GM12878 (cell line): ENCODE measurements around the gene VEGFA. TPM values are rescaled to one million over a fixed set of nuclear protein-coding genes. Genes with fewer than 3 reads are reported as not detected.

ENCODE experiments used
- ATAC-seq: fragments of 200-7000 bp; cut with Tn5 transposase; 3 replicates; pipeline ENCODE4 v1.9.1; 2020; ENCODE audit warnings: mild to moderate bottlenecking, moderate library complexity
- BruUV-seq: library from RNA; stranded (reverse); fragments of 400-500 nt; replicated peaks from 2 replicates; lab custom pipeline; 2021; lab: Mats Ljungman, UMichigan
- CTCF ChIA-PET: fragments of 300-600 bp; sonication (Branson Sonifier 250); formaldehyde crosslinking; extraction: SDS; loops from one replicate; lab custom pipeline; 2021; ENCODE audit warnings: inconsistent platforms; lab: Yijun Ruan, JAX
- POLR2A ChIA-PET: fragments of 350-600 bp; formaldehyde crosslinking; extraction: SDS; loops from one replicate; lab custom pipeline; 2021; ENCODE audit warnings: inconsistent platforms; lab: Charles Lee
- RAD21 ChIA-PET: fragments of 300-600 bp; sonication (Branson Sonifier 250); formaldehyde crosslinking; loops from one replicate; lab custom pipeline; 2023; ENCODE audit warnings: antibody characterized with exemption; ENCODE audit not compliant: unreplicated experiment; lab: Charles Lee
- SMC1A ChIA-PET: fragments of 300-600 bp; sonication (Branson Sonifier 250); formaldehyde crosslinking; loops from one replicate; lab custom pipeline; 2023; ENCODE audit not compliant: unreplicated experiment, uncharacterized antibody; lab: Charles Lee
- DNase-seq: peaks from one replicate; pipeline ENCODE4 v3.0.0-alpha.2; 2011; ENCODE audit warnings: low read depth, low spot score
- FAIRE-seq: peaks from 3 replicates; lab custom pipeline; 2011; peaks lifted over from hg19 to GRCh38; lab: Jason Lieb, UNC
- H2AFZ ChIP-seq: 2 replicates; pipeline ENCODE4 v1.6.0; 2011; ENCODE audit warnings: low read depth, low read length, control low read depth; ENCODE audit not compliant: control insufficient read depth
- H3K27ac ChIP-seq: 2 replicates; pipeline ENCODE4 v1.5.1; 2011; ENCODE audit warnings: control low read depth; ENCODE audit not compliant: control insufficient read depth, insufficient read depth
- H3K27me3 ChIP-seq, 2 experiments: replicated peaks in 1 of 2; 2 replicates each; pipeline versions ENCODE4 v1.6.0 to v1.6.1; 2011; ENCODE audit warnings: low read length in 1 of 2; ENCODE audit not compliant: control insufficient read depth in 2 of 2, insufficient read depth in 2 of 2
- H3K36me3 ChIP-seq, 2 experiments: 2 replicates each; pipeline ENCODE4 v1.5.1; 2011; ENCODE audit warnings: low read length in 1 of 2; ENCODE audit not compliant: control insufficient read depth in 2 of 2, insufficient read depth in 2 of 2
- H3K4me1 ChIP-seq: 2 replicates; pipeline ENCODE4 v1.6.1; 2011; ENCODE audit warnings: mild to moderate bottlenecking, low read length, moderate library complexity, mixed read lengths; ENCODE audit not compliant: control insufficient read depth, insufficient read depth
- H3K4me2 ChIP-seq: 2 replicates; pipeline ENCODE4 v1.6.0; 2011; ENCODE audit warnings: control low read depth; ENCODE audit not compliant: control insufficient read depth, insufficient read depth
- H3K4me3 ChIP-seq: fragments of 200-600 bp; sonication (generic); 2 replicates; pipeline ENCODE4 v1.5.1; 2016
- H3K79me2 ChIP-seq: 2 replicates; pipeline ENCODE4 v1.6.0; 2011; ENCODE audit warnings: low read length; ENCODE audit not compliant: control insufficient read depth, insufficient read depth
- H3K9ac ChIP-seq: 2 replicates; pipeline ENCODE4 v1.8.0; 2011; ENCODE audit warnings: low read length, control low read depth, mixed read lengths; ENCODE audit not compliant: control insufficient read depth, insufficient read depth
- H3K9me3 ChIP-seq: replicated peaks from 3 replicates; pipeline ENCODE4 v1.5.1; 2011; ENCODE audit warnings: mild to moderate bottlenecking, low read length; ENCODE audit not compliant: control insufficient read depth, insufficient read depth
- H4K20me1 ChIP-seq: 2 replicates; pipeline ENCODE4 v1.6.0; 2011; ENCODE audit not compliant: control insufficient read depth, insufficient read depth
- EGR1 ChIP-seq, 2 experiments: IDR thresholded peaks; 1 replicate in 1 of 2; 2 replicates in 1 of 2; pipeline ENCODE4 v1.6.1; 2011 to 2012; ENCODE audit warnings: low read depth in 2 of 2, low read length in 2 of 2, borderline replicate concordance in 1 of 2, mild to moderate bottlenecking in 1 of 2, moderate library complexity in 1 of 2
- ELK1 ChIP-seq: IDR thresholded peaks from 2 replicates; pipeline ENCODE4 v1.6.1; 2012; ENCODE audit warnings: low read depth, low read length, improper control_type of control experiment
- MTA3 ChIP-seq: IDR thresholded peaks from 2 replicates; pipeline ENCODE4 v1.6.1; 2012; ENCODE audit warnings: low read length, inconsistent platforms, borderline replicate concordance
- RAD21 ChIP-seq: IDR thresholded peaks from 2 replicates; pipeline ENCODE4 v1.6.1; 2011; ENCODE audit warnings: mild to moderate bottlenecking, low read depth, low read length, moderate library complexity; ENCODE audit not compliant: insufficient read depth
- TCF7 ChIP-seq: IDR thresholded peaks from 2 replicates; pipeline ENCODE4 v1.6.1; 2014; ENCODE audit warnings: antibody characterized with exemption, borderline replicate concordance
- YY1 ChIP-seq: IDR thresholded peaks from 2 replicates; pipeline ENCODE4 v1.6.1; 2011; ENCODE audit warnings: low read depth, mild to moderate bottlenecking, low read length
- ZBTB33 ChIP-seq: fragments of 450-650 bp; IDR thresholded peaks from 2 replicates; pipeline ENCODE4 v1.6.1; 2017; ENCODE audit warnings: mild to moderate bottlenecking
- ZNF24 ChIP-seq: fragments of 450-650 bp; IDR thresholded peaks from 2 replicates; pipeline ENCODE4 v1.6.1; 2017; ENCODE audit warnings: antibody characterized with exemption, mild to moderate bottlenecking
- WGBS: methylation state at CpG from one replicate; pipeline ENCODE4 v1.1.6; 2016; ENCODE audit warnings: low lambda C conversion rate; ENCODE audit not compliant: insufficient replicate concordance, insufficient coverage; ENCODE audit errors: missing lambda C conversion rate; 5-methylcytosine and 5-hydroxymethylcytosine counted together
- in situ Hi-C: fragments of 300-500 bp; cut with MboI; formaldehyde crosslinking; loops from 9 replicates; pipeline ENCODE4 v1.14.3; 2018; ENCODE audit warnings: mixed read lengths
- intact Hi-C: fragments of 100-400 bp; cut with micrococcal nuclease; formaldehyde crosslinking; loops from one replicate; pipeline ENCODE4 v1.14.2; 2022; ENCODE audit not compliant: unreplicated experiment
- polyA plus RNA-seq, 11 experiments: library from polyadenylated mRNA; depleted of rRNA in 4 of 11; unstranded in 6 of 11; stranded (reverse) in 5 of 11; fragments of >200 nt; fragmentation: Nextera tagmentation in 4 of 11; fragmentation: Illumina TruSeq in 1 of 11; extraction: Ambion mirVana in 4 of 11; extraction: Trizol in 1 of 11; gene quantifications; 1 replicate in 1 of 11; 2 replicates in 10 of 11; pipeline versions ENCODE4 v1.2.1 to v1.2.3, GENCODE V29; 2011 to 2016; ENCODE audit warnings: inconsistent platforms in 2 of 11, missing spikeins in 2 of 11, low read depth in 1 of 11
- total RNA-seq, 4 experiments: library from RNA; depleted of rRNA in 3 of 4; stranded (reverse); fragments of >200 nt in 3 of 4; fragmentation: Illumina TruSeq in 1 of 4; extraction: Trizol in 1 of 4; gene quantifications; 2 replicates each; pipeline versions ENCODE4 v1.2.1 to v1.2.3, GENCODE V29; 2013 to 2021

Gene VEGFA
- total and polyA plus RNA-seq, 10 of the 15 experiments (the other 5 are each of a cell fraction or from before 2014, with no cell fraction given) = 0.96 to 140 (median 16.9) TPM

GRCh38 chr6:43720999-43721398, 49.0 kb upstream of the VEGFA start:
- BruUV-seq = no TSS peak
- WGBS = 50% methylated on average over 4 of the region's 4 CpGs

More at GRCh38 chr6:43720999-43721398, 49.0 kb upstream of the VEGFA start:
- no peaks in the 10 kb centered on the region for H3K36me3 ChIP-seq
- no peak overlapping the region for H2AFZ ChIP-seq
- H3K4me3 ChIP-seq = no peak overlapping the region
- H3K27ac ChIP-seq = no peak overlapping the region
- H3K79me2 ChIP-seq = no peaks in the 10 kb centered on the region; the same call in 1 of the 2 replicates
- intact Hi-C loops (loop anchor here (5.0 kb wide), 1 partner anchor 36 kb away; no protein-coding TSS in a partner anchor), in situ Hi-C loops (loop anchor here (5.0 kb wide), 1 partner anchor 356 kb away; no protein-coding TSS in a partner anchor)
- no peaks in the 10 kb centered on the region for H4K20me1 ChIP-seq
- H3K27me3 ChIP-seq = no peaks in the 10 kb centered on the region
- no peak overlapping the region for H3K9ac ChIP-seq
- ChIA-PET CTCF (interaction anchor here (0.7 to 5.1 kb wide), 21 partner anchors 12 to 358 kb away, joined by 3 to 102 read pairs (median 4); partner anchors contain the start of genes GTPBP2, MRPS18A and VEGFA), RAD21 (interaction anchor here (0.5 to 2.0 kb wide), 10 partner anchors 49 to 379 kb away, joined by 3 to 8 read pairs (median 4); partner anchors contain the start of gene VEGFA), POLR2A (interaction anchor here (0.7 to 1.9 kb wide), 6 partner anchors 8 to 358 kb away, joined by 3 to 5 read pairs (median 4); partner anchors contain the start of gene VEGFA), SMC1A (interaction anchor here (0.6 to 5.8 kb wide), 13 partner anchors 12 to 359 kb away, joined by 3 to 87 read pairs (median 4); partner anchors contain the start of gene VEGFA)
- FAIRE-seq (no peak), ATAC-seq (no peak), DNase-seq (no peak)
- no peak overlapping the region for H3K4me2 ChIP-seq
- no peaks in the 10 kb centered on the region for H3K9me3 ChIP-seq
- peaks cover 26% of the 10 kb centered on the region for H3K4me1 ChIP-seq
- no peak for TF ChIP-seq EGR1 (IDR thresholded peaks at IDR 0.05; ENCODE audit: borderline replicate concordance in 1 of 2, low read depth in 2 of 2, low read length in 2 of 2)
- TF ChIP-seq TCF7 = no peak
- no peak for TF ChIP-seq ELK1
- no peak for TF ChIP-seq RAD21
- TF ChIP-seq ZNF24 = no peak
- no peak for TF ChIP-seq MTA3
- TF ChIP-seq YY1 = no peak
- no peak for TF ChIP-seq ZBTB33
